GM18502 (cell line): ENCODE results near the gene MOB1A.

Experiments used
- ATAC-seq: cut with Tn5 transposase; IDR thresholded peaks from one replicate; pipeline ENCODE4 v1.9.1; 2021; ENCODE audit warnings: mild to moderate bottlenecking; ENCODE audit not compliant: unreplicated experiment, poor library complexity

MOB1A gene

DNA sequence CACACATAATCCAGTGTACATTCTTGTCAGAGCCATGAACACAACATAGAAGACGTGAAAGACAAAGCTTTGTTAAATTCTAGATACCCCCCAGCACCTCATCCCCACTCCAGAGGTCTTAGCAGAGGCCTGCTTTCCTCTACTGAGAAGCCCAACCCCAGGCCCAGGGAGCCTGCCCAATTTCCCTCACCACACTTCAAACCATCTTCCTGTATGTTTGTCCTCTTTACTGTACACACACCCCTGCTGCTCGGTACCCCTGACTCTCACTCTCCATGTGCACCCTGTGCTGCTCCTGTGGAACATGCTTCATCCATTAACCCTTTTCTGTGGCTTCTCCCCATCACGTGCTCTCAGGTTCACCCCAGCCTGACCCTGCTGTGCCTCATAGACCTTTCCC is 68.1 kb downstream of the MOB1A start:
- no peak for ATAC-seq

DNA sequence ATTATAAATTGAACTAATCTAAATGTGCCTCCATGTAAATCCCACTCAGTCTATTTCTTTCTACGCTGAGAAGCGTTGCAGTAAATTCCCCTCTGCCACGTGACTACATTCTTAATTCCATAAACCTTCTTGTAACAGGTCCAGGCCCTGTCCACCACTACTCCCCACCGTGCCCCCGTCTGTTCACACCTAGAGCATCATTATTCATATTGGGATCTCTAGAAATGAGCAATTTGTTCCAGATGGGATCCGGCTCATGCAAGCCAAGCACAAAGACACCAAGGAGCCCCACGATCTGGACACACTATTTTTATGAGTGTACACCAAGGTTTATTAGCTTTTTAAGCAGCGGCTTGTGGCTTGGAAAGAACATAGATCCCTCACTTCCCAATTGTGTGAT is 69.1 kb downstream of the MOB1A start:
- ATAC-seq, result no peak

DNA sequence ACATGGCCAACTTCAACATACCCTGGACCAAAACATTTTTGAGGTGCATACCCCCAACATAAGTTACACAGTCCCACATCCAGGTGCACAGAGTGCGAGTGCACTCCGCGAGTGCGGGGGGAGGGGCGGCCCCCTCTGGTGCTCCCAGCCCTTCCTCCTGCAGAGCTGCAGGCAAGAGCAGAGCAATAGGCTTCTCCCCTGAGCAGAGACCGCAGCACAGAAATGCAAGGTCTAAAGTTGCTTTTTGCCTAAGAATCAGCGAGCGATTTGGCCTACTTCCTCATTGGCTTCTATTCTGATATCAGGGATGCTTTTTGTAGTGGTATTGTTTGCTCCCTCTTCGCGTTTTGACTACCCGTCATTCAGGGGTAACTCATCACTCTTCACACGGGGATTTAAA is 71.6 kb downstream of the MOB1A start:
- no peak for ATAC-seq

DNA sequence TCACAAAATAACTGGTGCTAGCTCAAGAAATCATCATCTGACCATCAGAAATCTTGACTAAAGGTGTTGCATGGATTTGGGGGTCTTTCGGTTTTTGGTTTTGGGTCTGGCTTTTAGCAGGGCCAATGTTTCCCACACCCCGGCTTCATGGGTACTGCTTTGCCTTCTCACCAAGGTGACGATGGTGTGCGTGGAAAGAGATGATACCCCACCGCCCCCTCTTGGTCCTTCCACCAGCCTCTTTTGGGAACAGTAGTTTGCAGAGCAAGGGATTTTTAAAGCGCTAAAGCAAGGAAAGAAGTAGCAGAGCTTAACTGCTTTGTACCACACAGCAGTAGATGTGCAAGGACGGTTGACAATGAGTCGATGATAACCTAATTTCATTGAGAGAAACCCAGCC is 73.3 kb downstream of the MOB1A start:
- ATAC-seq, result no peak

GRCh38 chr2:74104839-74105238 is 73.8 kb downstream of the MOB1A start:
- ATAC-seq, result no peak

- no peak for ATAC-seq
Measured at GRCh38 chr2:74103763-74104162, 74.9 kb downstream of the MOB1A start.
